ENCODE data around the gene NES.
A peak's percentile ranks its signal among the peaks of the same experiment; 100 is the strongest.

Gene NES

DNA sequence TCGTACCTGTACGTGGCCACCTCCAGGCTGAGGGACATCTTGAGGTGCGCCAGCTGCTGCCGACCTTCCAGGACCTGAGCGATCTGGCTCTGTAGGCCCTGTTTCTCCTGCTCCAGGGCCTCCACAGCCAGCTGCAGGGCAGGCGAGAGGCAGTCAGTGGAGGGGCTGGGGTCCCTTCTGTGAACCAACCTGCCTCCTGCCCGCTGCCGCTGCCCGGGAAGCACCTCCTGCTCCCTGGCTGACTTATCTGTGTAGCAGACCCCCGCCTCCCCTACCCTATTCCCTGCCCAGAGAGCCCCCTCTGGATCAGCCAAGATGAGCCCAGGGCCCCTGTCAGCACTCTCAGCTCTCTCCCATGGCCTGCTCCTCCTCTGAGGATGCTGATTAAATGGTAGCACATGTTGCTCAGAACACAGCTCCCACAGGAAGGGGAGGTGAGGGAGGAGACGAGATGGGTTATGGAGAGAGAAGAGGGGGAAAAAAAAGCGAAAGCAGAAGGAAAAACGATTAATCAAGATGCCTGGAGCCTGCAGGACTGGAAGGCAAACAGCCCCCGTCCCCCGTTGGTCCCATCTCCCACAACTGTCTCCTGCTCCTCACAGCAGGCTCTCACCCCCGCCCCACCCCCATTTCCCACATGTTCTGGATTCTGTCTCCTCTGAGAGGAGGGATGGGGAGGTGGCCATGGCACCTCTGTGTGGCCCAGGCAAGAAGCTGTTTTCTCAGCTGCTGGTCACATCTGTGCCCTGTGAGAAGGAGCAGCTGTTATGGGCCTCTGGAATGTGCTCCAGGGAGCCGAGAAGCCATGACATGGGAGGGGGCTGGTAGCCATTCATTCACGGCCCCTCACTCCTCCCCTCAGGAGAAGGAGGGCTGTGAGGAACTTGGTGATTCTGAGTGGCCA lies 1.7 kb downstream of the NES start:
- TF ChIP-seq EGR1 (IDR thresholded peaks at IDR 0.05), result no peak
- no peak for TF ChIP-seq CEBPB (IDR thresholded peaks at IDR 0.05)
- no peak for TF ChIP-seq TEAD4 (IDR thresholded peaks at IDR 0.05)
- no peak for TF ChIP-seq YY1 (IDR thresholded peaks at IDR 0.05; ENCODE audit: low read depth)
- TF ChIP-seq TAF1 (IDR thresholded peaks at IDR 0.05; ENCODE audit: low read depth), result no peak
- TF ChIP-seq TCF12 (IDR thresholded peaks at IDR 0.05; ENCODE audit: low read depth), result no peak
- TF ChIP-seq MAX (IDR thresholded peaks at IDR 0.05), result no peak
- TF ChIP-seq NFIC (IDR thresholded peaks at IDR 0.05), result no peak
- no peak for TF ChIP-seq REST (IDR thresholded peaks at IDR 0.05; ENCODE audit: low read depth)
- no peak for TF ChIP-seq EP300 (IDR thresholded peaks at IDR 0.05; ENCODE audit: borderline replicate concordance)
- TF ChIP-seq, protein P1, sequence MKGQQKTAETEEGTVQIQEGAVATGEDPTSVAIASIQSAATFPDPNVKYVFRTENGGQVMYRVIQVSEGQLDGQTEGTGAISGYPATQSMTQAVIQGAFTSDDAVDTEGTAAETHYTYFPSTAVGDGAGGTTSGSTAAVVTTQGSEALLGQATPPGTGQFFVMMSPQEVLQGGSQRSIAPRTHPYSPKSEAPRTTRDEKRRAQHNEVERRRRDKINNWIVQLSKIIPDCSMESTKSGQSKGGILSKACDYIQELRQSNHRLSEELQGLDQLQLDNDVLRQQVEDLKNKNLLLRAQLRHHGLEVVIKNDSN (IDR thresholded peaks at IDR 0.05), result no peak
- TF ChIP-seq ZBTB7A (IDR thresholded peaks at IDR 0.05; ENCODE audit: low read depth), result no peak
- TF ChIP-seq RAD21 (IDR thresholded peaks at IDR 0.05; ENCODE audit: low read depth), result no peak
- TF ChIP-seq FOXM1 (IDR thresholded peaks at IDR 0.05; ENCODE audit: borderline replicate concordance, low read depth), result no peak
- TF ChIP-seq CREB1 (IDR thresholded peaks at IDR 0.05; ENCODE audit: low read depth), result no peak

DNA sequence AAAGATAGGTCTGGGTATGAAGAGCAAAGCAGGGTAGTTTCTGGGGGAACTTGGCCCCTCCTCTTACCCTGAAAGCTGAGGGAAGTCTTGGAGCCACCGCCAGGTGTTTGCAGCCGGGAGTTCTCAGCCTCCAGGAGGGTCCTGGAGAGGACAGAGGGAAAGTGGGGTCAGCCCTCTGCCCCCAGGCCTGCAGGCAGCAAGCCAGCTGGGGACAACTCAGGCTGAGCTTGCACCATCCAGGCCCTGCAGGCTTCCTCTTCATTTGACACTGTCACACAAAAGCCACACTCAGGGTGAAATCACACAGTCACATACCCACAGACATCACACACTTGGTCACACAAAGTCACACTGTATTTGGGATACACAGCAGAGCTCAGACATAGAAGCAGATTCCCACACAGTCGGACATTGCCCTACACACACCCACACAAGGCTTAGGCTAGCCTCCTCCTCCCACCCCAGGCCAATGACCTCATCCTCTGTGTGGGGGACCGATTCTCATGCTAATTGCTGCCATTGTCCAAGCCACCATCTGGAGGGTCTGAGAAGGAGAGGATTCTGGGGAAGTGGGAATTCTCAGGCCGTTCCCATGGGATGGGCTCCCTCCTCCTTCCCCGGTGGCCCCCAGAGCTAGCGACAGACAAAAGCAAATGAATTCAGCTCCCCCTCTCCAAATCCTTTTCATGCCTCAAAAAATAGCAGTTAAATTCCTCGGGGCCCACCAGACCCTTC lies 3.7 kb downstream of the NES start:
- TF ChIP-seq EGR1 (IDR thresholded peaks at IDR 0.05) (0 out of 2 replicates have a peak, but pooled peaks have one; percentile 33), MAX (IDR thresholded peaks at IDR 0.05) (no peak)

- TF ChIP-seq MAX (IDR thresholded peaks at IDR 0.05) (no peak), REST (IDR thresholded peaks at IDR 0.05; ENCODE audit: low read depth) (no peak), FOXM1 (IDR thresholded peaks at IDR 0.05; ENCODE audit: borderline replicate concordance, low read depth) (no peak), EP300 (IDR thresholded peaks at IDR 0.05; ENCODE audit: borderline replicate concordance) (no peak), EGR1 (IDR thresholded peaks at IDR 0.05) (no peak), RAD21 (IDR thresholded peaks at IDR 0.05; ENCODE audit: low read depth) (no peak), TEAD4 (IDR thresholded peaks at IDR 0.05) (no peak), YY1 (IDR thresholded peaks at IDR 0.05; ENCODE audit: low read depth) (no peak), ZBTB7A (IDR thresholded peaks at IDR 0.05; ENCODE audit: low read depth) (no peak), NFIC (IDR thresholded peaks at IDR 0.05) (no peak), CREB1 (IDR thresholded peaks at IDR 0.05; ENCODE audit: low read depth) (no peak)
Observed at GRCh38 chr1:156671804-156672203, 5.4 kb downstream of the NES start.

- TF ChIP-seq TEAD4 (IDR thresholded peaks at IDR 0.05) (no peak), NFIC (IDR thresholded peaks at IDR 0.05) (no peak), TAF1 (IDR thresholded peaks at IDR 0.05; ENCODE audit: low read depth) (no peak), EGR1 (IDR thresholded peaks at IDR 0.05) (no peak), TCF12 (IDR thresholded peaks at IDR 0.05; ENCODE audit: low read depth) (no peak), CEBPB (IDR thresholded peaks at IDR 0.05) (no peak), FOXM1 (IDR thresholded peaks at IDR 0.05; ENCODE audit: borderline replicate concordance, low read depth) (no peak), ZBTB7A (IDR thresholded peaks at IDR 0.05; ENCODE audit: low read depth) (no peak), EP300 (IDR thresholded peaks at IDR 0.05; ENCODE audit: borderline replicate concordance) (no peak), MAX (IDR thresholded peaks at IDR 0.05) (no peak), REST (IDR thresholded peaks at IDR 0.05; ENCODE audit: low read depth) (no peak), CREB1 (IDR thresholded peaks at IDR 0.05; ENCODE audit: low read depth) (no peak), YY1 (IDR thresholded peaks at IDR 0.05; ENCODE audit: low read depth) (no peak), RAD21 (IDR thresholded peaks at IDR 0.05; ENCODE audit: low read depth) (no peak)
- TF ChIP-seq, protein P1 (IDR thresholded peaks at IDR 0.05), result no peak
Observed at GRCh38 chr1:156670791-156671190, 6.4 kb downstream of the NES start.

Data from Ishikawa (cell line).